GM12878 (cell line): ENCODE results near the gene UBXN7.

Source experiments
- ATF2 ChIP-seq: IDR thresholded peaks from 2 replicates; pipeline ENCODE4 v1.6.1; 2012; ENCODE audit warnings: low read length, inconsistent platforms
- CTCF ChIP-seq, 3 experiments: IDR thresholded peaks in 2 of 3; conservative IDR thresholded peaks in 1 of 3; 2 replicates each; pipeline ENCODE4 v1.5.1; 2011; ENCODE audit warnings: low read depth in 3 of 3, low read length in 3 of 3, mild to moderate bottlenecking in 3 of 3, control low read depth in 2 of 3, moderate library complexity in 2 of 3, inconsistent platforms in 1 of 3, mixed read lengths in 1 of 3; ENCODE audit not compliant: control insufficient read depth in 2 of 3, insufficient read depth in 1 of 3; ENCODE audit errors: extremely low read depth in 1 of 3
- GABPA ChIP-seq: IDR thresholded peaks from 2 replicates; pipeline ENCODE4 v1.6.1; 2014; ENCODE audit warnings: antibody characterized with exemption, low read depth, mild to moderate bottlenecking, inconsistent platforms
- JUND ChIP-seq: IDR thresholded peaks from 2 replicates; pipeline ENCODE4 v1.6.1; 2012; ENCODE audit warnings: low read depth, mild to moderate bottlenecking, low read length, improper control_type of control experiment, moderate library complexity
- MTA3 ChIP-seq: IDR thresholded peaks from 2 replicates; pipeline ENCODE4 v1.6.1; 2012; ENCODE audit warnings: low read length, inconsistent platforms, borderline replicate concordance
- MXI1 ChIP-seq: fragments of 150-350 bp; IDR thresholded peaks from 2 replicates; pipeline ENCODE4 v1.6.1; 2011; ENCODE audit warnings: low read depth, mild to moderate bottlenecking, inconsistent platforms, low read length, improper control_type of control experiment
- NFXL1 ChIP-seq: fragments of 450-650 bp; IDR thresholded peaks from 2 replicates; pipeline ENCODE4 v1.6.1; 2017; ENCODE audit warnings: antibody characterized with exemption, mild to moderate bottlenecking, borderline replicate concordance
- PML ChIP-seq: IDR thresholded peaks from 2 replicates; pipeline ENCODE4 v1.6.1; 2012; ENCODE audit warnings: low read length, inconsistent platforms
- POLR2A ChIP-seq: IDR thresholded peaks from 2 replicates; pipeline ENCODE4 v1.6.1; 2011; ENCODE audit warnings: low read depth, mild to moderate bottlenecking, low read length
- TAF1 ChIP-seq: IDR thresholded peaks from 2 replicates; pipeline ENCODE4 v1.6.1; 2011; ENCODE audit warnings: mild to moderate bottlenecking, low read depth, low read length, borderline replicate concordance
- TBL1XR1 ChIP-seq: IDR thresholded peaks from 2 replicates; pipeline ENCODE4 v1.6.1; 2012; ENCODE audit warnings: low read depth, low read length, improper control_type of control experiment
- ZBTB33 ChIP-seq: fragments of 450-650 bp; IDR thresholded peaks from 2 replicates; pipeline ENCODE4 v1.6.1; 2017; ENCODE audit warnings: mild to moderate bottlenecking
- ZNF274 ChIP-seq: IDR thresholded peaks from one replicate; pipeline ENCODE4 v1.8.0; 2011; ENCODE audit not compliant: insufficient read length, insufficient read depth
- TF ChIP-seq, protein P1 (sequence below): IDR thresholded peaks from 2 replicates; pipeline ENCODE4 v1.6.1; 2012; ENCODE audit warnings: low read depth, low read length, improper control_type of control experiment

- TF ChIP-seq PML (no peak), CTCF (IDR thresholded peaks at IDR 0.05 in 2 of 3, conservative IDR thresholded peaks at IDR 0.05 in 1 of 3; ENCODE audit: control insufficient read depth in 2 of 3, extremely low read depth in 1 of 3, insufficient read depth in 1 of 3, low read depth in 3 of 3, low read length in 3 of 3) (no peak), JUND (no peak), ZBTB33 (no peak), POLR2A (no peak), GABPA (no peak), MTA3 (no peak), ATF2 (no peak), TAF1 (no peak), MXI1 (no peak), TBL1XR1 (no peak), NFXL1 (no peak), ZNF274 (no peak)
- TF ChIP-seq, protein P1, sequence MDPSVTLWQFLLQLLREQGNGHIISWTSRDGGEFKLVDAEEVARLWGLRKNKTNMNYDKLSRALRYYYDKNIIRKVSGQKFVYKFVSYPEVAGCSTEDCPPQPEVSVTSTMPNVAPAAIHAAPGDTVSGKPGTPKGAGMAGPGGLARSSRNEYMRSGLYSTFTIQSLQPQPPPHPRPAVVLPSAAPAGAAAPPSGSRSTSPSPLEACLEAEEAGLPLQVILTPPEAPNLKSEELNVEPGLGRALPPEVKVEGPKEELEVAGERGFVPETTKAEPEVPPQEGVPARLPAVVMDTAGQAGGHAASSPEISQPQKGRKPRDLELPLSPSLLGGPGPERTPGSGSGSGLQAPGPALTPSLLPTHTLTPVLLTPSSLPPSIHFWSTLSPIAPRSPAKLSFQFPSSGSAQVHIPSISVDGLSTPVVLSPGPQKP: no peak
These were observed 82.2 kb downstream of the UBXN7 start for GRCh38 chr3:196350067-196350466.
